Measurements from ENCODE around the gene POLR1D.

DNA sequence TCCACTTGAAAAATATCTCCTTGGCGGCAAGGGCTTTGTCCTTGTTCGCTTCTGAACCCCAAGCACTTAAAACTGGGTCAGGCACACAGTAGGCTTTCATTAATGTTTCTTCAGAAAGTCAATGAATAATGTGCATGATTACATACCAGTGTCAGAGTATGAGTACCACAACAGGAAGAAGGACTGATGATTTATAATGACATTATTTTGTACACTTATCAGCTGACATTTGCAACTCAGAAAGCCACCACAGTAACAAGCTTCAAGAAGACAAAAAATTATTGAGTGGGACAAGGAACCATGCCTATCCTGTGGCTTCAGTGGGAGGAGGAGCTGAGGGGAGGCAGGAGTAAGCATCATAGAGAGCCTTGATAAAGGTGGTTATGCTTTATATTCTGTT, 10.0 kb downstream of the POLR1D start:
- TF ChIP-seq, protein P1, sequence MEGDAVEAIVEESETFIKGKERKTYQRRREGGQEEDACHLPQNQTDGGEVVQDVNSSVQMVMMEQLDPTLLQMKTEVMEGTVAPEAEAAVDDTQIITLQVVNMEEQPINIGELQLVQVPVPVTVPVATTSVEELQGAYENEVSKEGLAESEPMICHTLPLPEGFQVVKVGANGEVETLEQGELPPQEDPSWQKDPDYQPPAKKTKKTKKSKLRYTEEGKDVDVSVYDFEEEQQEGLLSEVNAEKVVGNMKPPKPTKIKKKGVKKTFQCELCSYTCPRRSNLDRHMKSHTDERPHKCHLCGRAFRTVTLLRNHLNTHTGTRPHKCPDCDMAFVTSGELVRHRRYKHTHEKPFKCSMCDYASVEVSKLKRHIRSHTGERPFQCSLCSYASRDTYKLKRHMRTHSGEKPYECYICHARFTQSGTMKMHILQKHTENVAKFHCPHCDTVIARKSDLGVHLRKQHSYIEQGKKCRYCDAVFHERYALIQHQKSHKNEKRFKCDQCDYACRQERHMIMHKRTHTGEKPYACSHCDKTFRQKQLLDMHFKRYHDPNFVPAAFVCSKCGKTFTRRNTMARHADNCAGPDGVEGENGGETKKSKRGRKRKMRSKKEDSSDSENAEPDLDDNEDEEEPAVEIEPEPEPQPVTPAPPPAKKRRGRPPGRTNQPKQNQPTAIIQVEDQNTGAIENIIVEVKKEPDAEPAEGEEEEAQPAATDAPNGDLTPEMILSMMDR (IDR thresholded peaks at IDR 0.05) = no peak
- no peak for TF ChIP-seq EZH2phosphoT487 (IDR thresholded peaks at IDR 0.05)
- TF ChIP-seq EZH2 (IDR thresholded peaks at IDR 0.05) = no peak
